ENCODE results near the gene SRGAP1. TPM values are rescaled to one million over a fixed set of nuclear protein-coding genes. Genes with fewer than 3 reads are reported as not detected.
"Not testable (repeated sequence)": the region's sequence is repeated elsewhere in the genome, so short reads cannot be mapped to it uniquely, and the experiment has no call there.

Gene SRGAP1
- total RNA-seq, 4 donors from 2014 or later = 7.2 to 22.9 (median 11.5) TPM

GRCh38 chr12:64128366-64128765 is 283.9 kb downstream of the SRGAP1 start:
- 80% methylated on average over 1 of the region's 1 CpG for WGBS, 2 donors (ENCODE audit: low coverage in 1 of 2)

DNA sequence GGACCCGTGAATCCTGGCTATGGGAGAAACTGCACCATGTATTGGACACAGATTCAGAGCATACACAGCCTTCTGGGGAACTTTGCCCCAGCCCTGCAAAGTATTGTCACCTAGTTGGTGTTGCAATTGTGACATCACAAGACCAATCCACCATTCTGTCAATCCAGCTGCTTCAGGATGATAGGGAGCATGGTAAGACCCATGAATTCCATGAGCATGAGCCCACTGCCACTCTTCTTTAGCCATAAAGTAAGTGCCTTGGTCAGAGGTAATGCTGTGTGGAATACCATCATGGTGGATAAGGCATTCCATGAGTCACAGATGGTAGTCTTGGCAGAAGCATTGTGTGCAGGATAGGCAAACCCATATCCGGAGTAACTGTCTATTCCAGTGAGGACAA is 286.0 kb downstream of the SRGAP1 start:
- WGBS, 2 donors (ENCODE audit: low coverage in 1 of 2) = no CpG with 5 or more reads among the region's 2 CpGs
- not testable (repeated sequence) for ATAC-seq, H3K27me3 ChIP-seq, H3K4me1 ChIP-seq, H3K27ac ChIP-seq, H3K4me3 ChIP-seq
- Histone ChIP-seq H3K36me3 (peaks cover 0 to 92% of the 10 kb centered on the region in 2 donors), H3K9me3 (peaks cover 0 to 22% (median 0%) of the 10 kb centered on the region in 3 donors)

More at GRCh38 chr12:64128366-64128765, 283.9 kb downstream of the SRGAP1 start:
- Histone ChIP-seq H3K27me3 (no peaks in the 10 kb centered on the region), H3K9me3 (peaks cover 0 to 6% (median 0%) of the 10 kb centered on the region in 3 donors), H3K36me3 (peaks cover 0 to 71% of the 10 kb centered on the region in 2 donors), H3K27ac (no peak overlapping the region), H3K4me1 (no peaks in the 10 kb centered on the region), H3K4me3 (no peak overlapping the region)
- ATAC-seq = no peak
- TF ChIP-seq POLR2AphosphoS5 (IDR thresholded peaks at IDR 0.05) = no peak
- TF ChIP-seq, protein P1, sequence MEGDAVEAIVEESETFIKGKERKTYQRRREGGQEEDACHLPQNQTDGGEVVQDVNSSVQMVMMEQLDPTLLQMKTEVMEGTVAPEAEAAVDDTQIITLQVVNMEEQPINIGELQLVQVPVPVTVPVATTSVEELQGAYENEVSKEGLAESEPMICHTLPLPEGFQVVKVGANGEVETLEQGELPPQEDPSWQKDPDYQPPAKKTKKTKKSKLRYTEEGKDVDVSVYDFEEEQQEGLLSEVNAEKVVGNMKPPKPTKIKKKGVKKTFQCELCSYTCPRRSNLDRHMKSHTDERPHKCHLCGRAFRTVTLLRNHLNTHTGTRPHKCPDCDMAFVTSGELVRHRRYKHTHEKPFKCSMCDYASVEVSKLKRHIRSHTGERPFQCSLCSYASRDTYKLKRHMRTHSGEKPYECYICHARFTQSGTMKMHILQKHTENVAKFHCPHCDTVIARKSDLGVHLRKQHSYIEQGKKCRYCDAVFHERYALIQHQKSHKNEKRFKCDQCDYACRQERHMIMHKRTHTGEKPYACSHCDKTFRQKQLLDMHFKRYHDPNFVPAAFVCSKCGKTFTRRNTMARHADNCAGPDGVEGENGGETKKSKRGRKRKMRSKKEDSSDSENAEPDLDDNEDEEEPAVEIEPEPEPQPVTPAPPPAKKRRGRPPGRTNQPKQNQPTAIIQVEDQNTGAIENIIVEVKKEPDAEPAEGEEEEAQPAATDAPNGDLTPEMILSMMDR (IDR thresholded peaks at IDR 0.05) = no peak
- no peak for TF ChIP-seq POLR2A (IDR thresholded peaks at IDR 0.05)
- TF ChIP-seq EP300 (IDR thresholded peaks at IDR 0.05) = no peak

- 100% methylated on average over 1 to 2 of the region's 6 CpGs for WGBS, 2 donors (ENCODE audit: low coverage in 1 of 2)
- H3K27me3 ChIP-seq, ATAC-seq, H3K4me1 ChIP-seq, H3K4me3 ChIP-seq, H3K27ac ChIP-seq: not testable (repeated sequence)
- peaks cover 0 to 22% (median 0%) of the 10 kb centered on the region in 3 donors for H3K9me3 ChIP-seq
- peaks cover 0 to 95% of the 10 kb centered on the region in 2 donors for H3K36me3 ChIP-seq
Measured at GRCh38 chr12:64131456-64131855, 287.0 kb downstream of the SRGAP1 start.

- not testable (repeated sequence) for H3K27me3 ChIP-seq, ATAC-seq, H3K4me3 ChIP-seq, H3K27ac ChIP-seq, H3K4me1 ChIP-seq
- Histone ChIP-seq H3K9me3 (peaks cover 0 to 22% (median 0%) of the 10 kb centered on the region in 3 donors), H3K36me3 (peaks cover 0 to 85% of the 10 kb centered on the region in 2 donors)
- 95 to 100% methylated on average over 2 of the region's 2 CpGs for WGBS, 2 donors (ENCODE audit: low coverage in 1 of 2)
Measured at GRCh38 chr12:64132672-64133071, 288.2 kb downstream of the SRGAP1 start.

- Histone ChIP-seq H3K4me3 (no peak overlapping the region), H3K27me3 (no peaks in the 10 kb centered on the region), H3K4me1 (no peaks in the 10 kb centered on the region), H3K36me3 (peaks cover 0 to 46% of the 10 kb centered on the region in 2 donors), H3K9me3 (peaks cover 0 to 22% (median 0%) of the 10 kb centered on the region in 3 donors), H3K27ac (no peak overlapping the region)
- ATAC-seq = no peak
- TF ChIP-seq, protein P1 (IDR thresholded peaks at IDR 0.05) = no peak
- TF ChIP-seq POLR2A (IDR thresholded peaks at IDR 0.05) (no peak), EP300 (IDR thresholded peaks at IDR 0.05) (no peak), POLR2AphosphoS5 (IDR thresholded peaks at IDR 0.05) (no peak)
- 92 to 96% methylated on average over 4 to 6 of the region's 6 CpGs for WGBS, 2 donors (ENCODE audit: low coverage in 1 of 2)
Measured at GRCh38 chr12:64137117-64137516, 292.6 kb downstream of the SRGAP1 start.

DNA sequence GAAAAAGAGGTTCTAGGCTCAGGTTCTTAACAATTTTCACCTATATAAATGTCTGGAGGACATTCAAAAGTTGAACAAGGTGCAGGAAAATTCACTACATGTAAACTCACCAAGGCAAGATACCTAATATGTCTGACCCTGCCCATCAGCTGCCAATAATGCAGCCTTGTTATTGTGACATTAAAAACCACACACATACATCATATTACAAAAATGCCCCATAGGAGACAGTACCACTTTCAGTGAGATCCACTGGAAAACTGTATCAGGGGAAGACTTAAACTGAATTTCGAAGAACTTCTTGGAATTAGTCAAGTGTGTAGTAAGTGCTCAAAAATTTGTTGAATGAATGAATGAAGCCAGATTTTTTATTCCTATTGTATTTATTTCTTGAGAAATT is 294.5 kb downstream of the SRGAP1 start:
- no peaks in the 10 kb centered on the region for H3K4me1 ChIP-seq
- no peak overlapping the region for H3K4me3 ChIP-seq
- H3K27me3 ChIP-seq = no peaks in the 10 kb centered on the region
- ATAC-seq = no peak
- TF ChIP-seq POLR2AphosphoS5 (IDR thresholded peaks at IDR 0.05) (no peak), POLR2A (IDR thresholded peaks at IDR 0.05) (no peak), EP300 (IDR thresholded peaks at IDR 0.05) (no peak)
- TF ChIP-seq, protein P1 (IDR thresholded peaks at IDR 0.05) = no peak
- WGBS, 2 donors (ENCODE audit: low coverage in 1 of 2) = 100% methylated on average over 1 of the region's 1 CpG
- peaks cover 0 to 46% of the 10 kb centered on the region in 2 donors for H3K36me3 ChIP-seq
- H3K27ac ChIP-seq = no peak overlapping the region
- peaks cover 0 to 9% (median 0%) of the 10 kb centered on the region in 3 donors for H3K9me3 ChIP-seq

Measured in gastroesophageal sphincter (tissue), 4 donors.